ENCODE measurements around the gene IFNA10.
"Not testable (repeated sequence)": the region's sequence is repeated elsewhere in the genome, so short reads cannot be mapped to it uniquely, and the experiment has no call there.

IFNA10 gene

DNA sequence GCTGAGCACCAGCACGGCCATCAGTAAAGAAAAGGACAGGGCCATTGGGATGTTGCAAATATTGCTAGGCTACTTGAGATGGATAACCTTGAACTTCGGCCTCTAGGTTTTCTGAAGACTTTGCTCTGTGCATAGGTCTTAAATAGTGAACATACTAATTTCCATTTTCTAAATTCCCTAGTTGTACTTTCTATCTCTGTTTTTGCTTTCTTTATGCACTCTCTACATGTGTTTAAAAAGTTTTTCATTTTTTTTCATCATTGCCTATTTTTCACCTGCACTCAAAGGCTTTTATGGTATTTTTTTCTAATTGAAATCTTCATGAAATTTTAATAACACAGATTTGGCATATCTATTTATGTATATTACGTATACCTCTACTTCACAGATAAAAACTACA lies 19.5 kb downstream of the IFNA10 start, which contains the start of gene IFNA4:
Gene IFNA4, minus strand, starts transcription at position 101 of the 400 bp plus-strand sequence. Its CDS starts 56 bp downstream, at position 45.
- DNase-seq = not testable (repeated sequence)

DNA sequence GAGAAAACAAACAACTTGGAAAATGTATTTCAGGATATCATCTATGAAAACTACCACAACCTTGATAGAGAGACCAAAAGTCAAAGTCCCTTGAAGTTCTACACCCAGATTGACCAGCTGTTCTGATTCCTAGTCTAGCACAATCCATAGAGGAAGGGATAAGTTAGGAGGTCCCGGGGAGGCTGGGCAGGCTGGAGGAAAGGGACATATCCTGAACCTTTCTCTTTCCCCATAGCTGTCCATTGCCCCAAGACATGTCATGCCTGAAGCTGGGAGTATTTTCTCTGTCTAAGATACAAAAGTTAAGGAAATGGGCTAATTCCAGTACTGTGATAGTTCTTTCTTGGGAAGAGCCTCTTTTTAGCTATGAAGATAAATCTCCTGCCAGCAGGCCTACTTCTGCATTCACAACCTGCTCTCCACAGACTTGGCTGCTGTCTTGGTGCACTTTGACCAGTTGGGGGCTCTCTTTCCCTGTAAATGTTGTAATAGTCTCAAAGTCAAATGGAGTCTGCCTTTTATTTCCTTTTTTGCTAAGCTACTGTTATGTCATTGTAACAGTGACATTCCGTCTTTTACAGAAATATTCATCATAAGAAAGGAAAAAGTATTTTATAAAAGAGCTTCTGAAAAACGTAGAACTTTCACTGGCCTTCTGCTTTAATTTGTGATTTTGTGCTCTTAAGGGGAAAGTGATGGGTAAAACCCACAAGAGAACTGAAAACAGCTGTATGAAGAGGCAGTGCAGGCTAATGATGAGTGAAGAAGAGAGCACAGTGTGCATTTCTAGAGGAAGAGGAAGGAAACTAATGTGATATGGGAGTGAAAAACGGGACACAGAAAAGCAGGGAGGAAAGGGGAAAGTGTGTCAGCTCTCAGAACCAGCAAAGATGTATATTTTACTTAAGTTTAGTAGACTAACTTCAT lies 23.9 kb downstream of the IFNA10 start:
- not testable (repeated sequence) for DNase-seq

DNA sequence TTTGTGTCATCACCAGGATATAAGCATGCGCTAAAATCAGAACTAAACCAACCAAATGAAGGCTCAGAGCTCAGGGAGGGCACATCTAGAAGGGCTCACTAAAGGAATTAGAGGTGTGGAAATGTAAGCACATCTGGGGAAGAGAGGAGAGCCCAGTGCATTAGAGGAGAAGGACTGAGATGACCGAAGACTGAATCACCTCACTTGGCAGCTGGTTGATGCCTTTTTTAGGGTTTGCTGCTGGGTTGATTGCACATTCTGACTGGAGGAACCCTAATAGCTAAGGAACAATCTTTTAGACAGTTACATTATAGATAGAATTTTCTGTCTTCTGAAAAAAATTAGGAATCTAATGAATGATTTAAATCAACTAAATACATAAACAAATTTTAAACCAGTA lies 32.3 kb downstream of the IFNA10 start:
- DNase-seq = no peak

DNA sequence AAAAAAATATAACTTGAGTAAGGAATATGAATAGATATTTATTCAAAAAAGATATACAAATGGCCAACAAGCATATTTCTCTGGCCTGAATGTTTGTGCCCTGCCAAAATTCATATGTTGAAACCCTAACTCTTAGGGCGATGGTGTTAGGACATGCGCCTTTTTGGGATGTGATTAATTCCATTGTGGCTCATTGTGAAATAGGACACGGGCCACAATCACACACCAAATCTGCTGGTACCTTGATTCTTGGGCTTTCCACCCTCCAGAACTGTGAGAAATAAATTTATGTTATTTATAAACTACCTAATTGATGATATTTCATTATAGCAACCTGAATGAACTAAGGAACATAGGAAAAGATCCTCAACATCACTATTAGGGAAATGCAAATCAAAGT lies 34.8 kb downstream of the IFNA10 start:
- no peak for DNase-seq

DNA sequence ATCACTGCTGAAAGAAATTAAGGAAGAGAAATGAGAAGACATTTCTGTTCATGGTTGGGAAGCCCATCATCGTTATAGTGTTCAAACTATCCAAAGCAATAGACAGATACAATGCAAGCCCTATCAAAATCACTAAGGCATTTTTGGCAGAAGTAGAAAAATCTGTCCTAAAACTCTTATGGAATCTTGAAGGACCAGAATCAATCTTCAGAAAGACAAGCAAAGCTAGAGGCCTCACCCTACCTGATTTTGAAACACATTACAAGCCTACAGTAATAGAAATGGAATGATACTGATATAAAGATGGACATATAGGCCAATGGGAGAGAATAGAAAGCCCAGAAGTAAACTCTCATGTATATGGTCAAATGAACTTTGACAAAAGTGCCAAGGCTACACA lies 35.6 kb downstream of the IFNA10 start:
- no peak for DNase-seq

DNA sequence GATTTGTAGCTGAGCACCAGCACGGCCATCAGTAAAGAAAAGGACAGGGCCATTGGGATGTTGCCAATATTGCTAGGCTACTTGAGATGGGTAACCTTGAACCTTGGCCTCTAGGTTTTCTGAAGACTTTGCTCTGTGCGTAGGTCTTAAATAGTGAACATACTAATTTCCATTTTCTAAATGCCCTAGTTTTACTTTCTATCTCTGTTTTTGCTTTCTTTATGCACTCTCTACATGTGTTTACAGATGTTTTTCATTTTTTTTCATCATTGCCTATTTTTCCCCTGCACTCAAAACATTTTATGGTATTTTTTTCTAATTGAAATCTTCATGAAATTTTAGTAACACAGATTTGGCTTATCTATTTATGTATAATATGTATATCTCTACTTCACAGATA lies 40.4 kb downstream of the IFNA10 start, which contains the start of gene IFNA21:
Gene IFNA21, minus strand, starts transcription at position 101 of the 400 bp plus-strand sequence. Its CDS starts 48 bp downstream, at position 53.
- DNase-seq = not testable (repeated sequence)

DNA sequence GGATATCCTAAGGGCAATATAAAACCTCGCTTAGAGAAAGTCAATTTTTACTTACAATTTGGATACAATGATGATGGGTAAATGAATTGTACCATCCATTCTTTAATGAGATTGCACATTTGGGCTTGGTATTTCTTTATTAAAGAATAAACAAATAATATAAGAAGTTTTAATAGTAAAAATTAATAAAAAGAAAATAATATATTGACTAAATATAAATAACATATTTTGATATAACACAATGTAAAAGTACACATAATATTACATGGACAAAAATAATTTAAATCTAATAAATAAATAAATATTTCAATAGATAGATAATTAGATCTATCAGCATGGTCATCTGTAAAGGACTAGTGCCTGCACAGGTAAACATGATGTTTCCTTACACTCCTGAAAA lies 41.4 kb downstream of the IFNA10 start:
- no peak for DNase-seq

DNA sequence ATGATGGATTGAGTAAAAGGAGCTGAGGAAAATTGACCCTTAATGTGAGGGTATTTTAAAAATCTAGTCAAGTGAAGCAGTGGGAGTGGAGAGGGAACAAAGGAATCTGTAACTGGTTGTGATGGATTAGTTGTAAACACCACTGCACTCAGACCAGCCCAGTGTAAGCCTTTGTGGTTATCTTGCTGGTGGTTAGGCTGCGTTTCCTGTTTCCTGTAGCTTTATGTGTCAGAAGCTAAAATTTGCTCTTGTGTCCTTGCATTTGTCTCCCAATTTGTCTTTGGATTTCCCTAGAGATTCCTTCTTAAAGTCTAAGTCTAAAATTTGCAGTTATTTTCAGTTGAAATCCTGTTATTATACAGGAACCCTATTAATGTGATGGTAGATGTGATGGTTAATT lies 46.8 kb downstream of the IFNA10 start:
- no peak for DNase-seq
